HG03066 (cell line): ENCODE results near the gene UPK3A.
"Not testable (repeated sequence)": the region's sequence is repeated elsewhere in the genome, so short reads cannot be mapped to it uniquely, and the experiment has no call there.

Source experiments
- ATAC-seq: cut with Tn5 transposase; IDR thresholded peaks from one replicate; pipeline ENCODE4 v1.9.1; 2021; ENCODE audit warnings: low read depth; ENCODE audit not compliant: unreplicated experiment

UPK3A gene

DNA sequence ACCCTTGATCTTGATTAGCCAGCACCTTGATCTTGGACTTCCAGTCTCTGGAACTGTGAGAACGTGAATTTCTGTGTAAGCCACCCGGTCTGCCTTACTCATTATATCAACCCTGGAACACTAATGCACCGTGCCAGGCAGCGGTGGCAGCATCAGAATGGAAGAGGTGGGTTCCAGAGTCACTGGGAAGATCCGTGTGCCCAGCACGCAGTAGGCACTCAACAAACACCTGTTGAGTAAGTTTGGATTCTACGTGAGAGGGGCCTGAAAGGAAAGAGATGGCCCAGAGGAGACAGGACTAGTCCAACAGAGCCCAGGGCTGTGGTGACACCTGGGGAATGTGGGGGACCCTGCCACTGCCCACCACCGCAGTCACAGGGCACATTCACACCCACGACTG is 6.6 kb upstream of the UPK3A start:
- no peak for ATAC-seq

- ATAC-seq, result no peak
These were observed 4.2 kb upstream of the UPK3A start for GRCh38 chr22:45280587-45280980.

- ATAC-seq, result no peak
These were observed 3.7 kb upstream of the UPK3A start for GRCh38 chr22:45281010-45281409.

GRCh38 chr22:45285263-45286058 is 712 bp downstream of the UPK3A start:
- ATAC-seq, result no peak

GRCh38 chr22:45286854-45287551 is 2.3 kb downstream of the UPK3A start:
- ATAC-seq, result no peak

DNA sequence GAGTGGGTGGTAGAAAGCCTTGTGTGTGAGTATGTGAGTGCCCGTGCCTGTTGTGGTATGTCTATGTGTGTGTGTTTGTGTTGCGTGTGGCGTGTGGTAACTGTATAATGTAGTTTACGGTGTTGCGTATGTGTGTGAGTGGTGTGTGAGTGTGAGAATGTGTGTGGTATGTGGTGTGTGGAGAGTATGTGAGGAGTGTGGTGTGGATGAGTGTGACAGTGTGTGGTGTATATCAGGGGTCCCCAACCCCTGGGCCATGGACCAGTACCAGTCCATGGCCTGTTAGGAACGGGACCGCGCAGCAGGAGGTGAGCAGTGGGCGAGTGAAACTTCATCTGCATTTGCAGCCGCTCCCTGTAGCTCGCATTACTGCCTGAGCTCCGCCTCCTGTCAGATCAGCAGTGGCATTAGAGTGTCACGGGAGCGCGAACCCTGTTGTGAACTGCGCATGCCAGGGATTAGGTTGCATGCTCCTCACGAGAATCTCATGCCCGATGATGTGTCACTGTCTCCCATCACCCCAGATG is 5.7 kb downstream of the UPK3A start:
- ATAC-seq, result no peak

DNA sequence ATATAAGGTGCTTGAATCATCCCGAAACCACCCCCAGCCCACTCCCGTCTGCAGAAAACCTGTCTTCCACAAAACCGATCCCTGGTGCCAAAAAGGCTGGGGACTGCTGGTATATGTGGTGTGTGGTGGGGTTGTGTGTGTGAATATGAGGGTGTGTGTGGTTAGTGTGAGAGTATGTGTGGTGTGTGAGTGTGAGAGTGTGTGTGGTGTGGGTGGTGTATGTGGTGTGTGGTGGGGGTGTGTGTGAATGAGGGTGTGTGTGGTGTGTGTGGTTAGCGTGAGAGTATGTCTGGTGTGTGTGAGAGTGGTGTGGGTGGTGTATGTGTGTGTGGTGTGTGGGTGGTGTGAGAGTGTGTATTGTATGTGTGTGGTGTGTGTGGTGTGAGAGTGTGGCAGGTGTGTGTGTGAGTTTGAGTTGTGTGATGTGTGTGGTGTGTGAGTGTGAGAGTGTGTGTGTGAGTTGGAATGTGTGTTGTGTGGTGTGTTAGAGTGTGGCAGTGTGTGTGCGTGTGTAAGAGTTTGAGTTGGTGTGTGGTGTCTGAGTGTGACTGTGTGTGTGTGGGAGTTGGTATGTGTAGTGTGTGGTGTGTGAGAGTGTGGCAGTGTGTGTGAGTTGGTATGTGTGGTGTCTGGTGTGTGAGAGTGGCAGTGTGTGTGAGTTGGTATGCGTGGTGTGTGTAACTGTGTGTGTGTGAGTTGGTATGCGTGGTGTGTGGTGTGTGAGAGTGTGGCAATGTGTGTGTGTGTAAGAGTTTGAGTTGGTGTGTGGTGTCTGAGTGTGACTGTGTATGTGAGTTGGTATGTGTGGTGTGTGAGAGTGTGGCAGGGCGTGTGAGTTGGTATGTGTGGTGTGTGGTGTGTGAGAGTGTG is 6.5 kb downstream of the UPK3A start:
- ATAC-seq, result no peak

- no peak for ATAC-seq
These were observed 7.2 kb downstream of the UPK3A start for GRCh38 chr22:45291931-45292290.

DNA sequence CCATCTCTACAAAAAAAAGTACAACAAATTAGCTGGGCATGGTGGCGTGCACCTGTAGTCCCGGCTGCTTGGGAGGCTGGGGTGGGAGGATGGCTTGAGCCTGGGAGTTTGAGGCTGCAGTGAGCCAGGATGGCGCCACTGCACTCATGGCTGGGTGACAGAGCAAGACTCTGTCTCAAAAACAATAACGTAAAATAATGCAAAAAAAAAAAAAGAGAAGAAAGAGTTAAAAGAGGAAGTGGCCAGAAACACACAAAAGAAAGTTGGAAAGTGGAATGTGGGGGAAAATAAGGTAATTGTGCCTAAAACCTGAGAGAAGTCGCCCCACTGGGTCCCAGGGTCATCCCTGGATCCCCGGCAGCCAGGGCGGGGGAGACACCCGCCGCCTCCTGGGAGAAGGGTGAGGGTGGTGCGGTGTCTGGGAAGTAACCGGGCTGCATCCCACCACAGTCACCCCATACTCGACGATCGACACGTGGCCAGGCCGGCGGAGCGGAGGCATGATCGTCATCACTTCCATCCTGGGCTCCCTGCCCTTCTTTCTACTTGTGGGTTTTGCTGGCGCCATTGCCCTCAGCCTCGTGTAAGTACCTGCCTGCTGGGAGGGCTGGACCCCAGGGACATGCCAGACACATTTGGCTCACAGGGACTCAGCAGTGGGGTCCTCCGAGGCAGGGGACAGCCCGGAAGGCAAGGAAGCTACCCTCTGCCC is 8.1 kb downstream of the UPK3A start:
- ATAC-seq, result no peak

DNA sequence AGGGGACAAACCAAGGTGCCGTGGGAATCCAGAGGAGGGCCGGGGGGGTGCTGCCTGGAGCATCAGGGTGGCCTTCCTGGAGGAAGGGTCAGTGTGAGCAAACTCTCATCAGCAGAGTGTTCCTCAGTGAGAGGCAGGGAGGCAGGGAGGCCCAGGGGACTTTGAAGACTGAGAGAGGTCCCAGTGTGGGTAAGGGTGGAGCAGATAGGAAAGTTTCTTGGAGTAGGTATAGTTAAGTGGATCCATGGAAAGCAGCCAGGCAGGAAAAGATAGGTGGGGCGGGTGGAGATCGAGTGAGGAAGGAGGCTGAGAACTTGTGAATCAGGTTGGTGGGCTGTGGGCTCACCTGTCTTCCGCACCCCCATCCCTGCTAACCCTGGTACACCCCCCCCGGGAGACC is 9.3 kb downstream of the UPK3A start:
- ATAC-seq, result no peak

DNA sequence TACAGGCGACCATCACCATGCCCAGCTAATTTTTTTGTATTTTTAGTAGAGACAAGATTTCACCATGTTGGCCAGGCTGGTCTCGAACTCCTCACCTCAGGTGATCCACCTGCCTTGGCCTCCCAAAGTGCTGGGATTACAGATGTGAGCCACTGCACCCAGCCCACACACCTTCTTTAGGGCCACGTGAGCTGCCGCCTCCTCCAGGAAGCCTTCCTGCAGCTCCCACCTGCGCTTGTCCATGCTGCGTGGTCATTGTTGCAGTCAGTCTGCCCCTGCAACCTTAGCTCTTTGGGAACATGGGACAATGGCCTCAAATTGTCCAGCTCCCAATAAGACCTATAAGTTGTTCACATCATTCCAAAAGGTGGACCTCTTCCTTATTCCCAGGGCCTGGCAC is 10.3 kb downstream of the UPK3A start:
- not testable (repeated sequence) for ATAC-seq

GRCh38 chr22:45295492-45295891 is 10.7 kb downstream of the UPK3A start:
- ATAC-seq, result no peak

- no peak for ATAC-seq
These were observed 12.0 kb downstream of the UPK3A start for GRCh38 chr22:45296628-45297297.

DNA sequence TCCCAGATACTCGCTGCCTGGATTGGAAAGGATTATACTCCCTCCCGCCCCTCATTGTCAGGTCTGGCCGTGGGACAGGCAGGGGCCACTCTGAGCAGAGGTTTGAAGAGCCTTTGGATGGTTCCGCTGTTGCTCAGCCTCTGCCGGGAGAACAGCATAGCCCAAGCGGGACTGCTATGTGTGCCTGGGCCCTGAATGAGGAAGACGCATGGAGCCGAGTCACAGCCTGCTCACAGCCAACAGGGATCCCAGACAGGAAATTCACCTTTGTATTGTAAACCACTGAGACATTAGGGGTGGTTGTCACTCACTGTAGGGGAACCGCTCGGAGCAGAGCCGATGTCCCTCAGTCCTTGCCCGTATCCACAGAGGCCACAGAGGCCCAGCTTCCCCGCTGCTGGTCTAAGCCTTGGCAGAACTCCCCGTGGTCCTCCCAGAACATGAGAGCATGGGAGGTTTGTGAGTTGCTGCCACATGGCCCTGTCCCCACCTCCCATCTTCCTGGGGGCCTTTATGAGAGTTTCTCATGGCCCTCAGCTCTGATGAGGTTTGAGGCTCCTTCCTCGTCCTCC is 14.3 kb downstream of the UPK3A start:
- no peak for ATAC-seq

GRCh38 chr22:45302751-45303150 is 18.0 kb downstream of the UPK3A start:
- no peak for ATAC-seq

- no peak for ATAC-seq
These were observed 18.4 kb downstream of the UPK3A start for GRCh38 chr22:45303181-45303580.

GRCh38 chr22:45304971-45305370 is 20.2 kb downstream of the UPK3A start:
- ATAC-seq, result no peak

DNA sequence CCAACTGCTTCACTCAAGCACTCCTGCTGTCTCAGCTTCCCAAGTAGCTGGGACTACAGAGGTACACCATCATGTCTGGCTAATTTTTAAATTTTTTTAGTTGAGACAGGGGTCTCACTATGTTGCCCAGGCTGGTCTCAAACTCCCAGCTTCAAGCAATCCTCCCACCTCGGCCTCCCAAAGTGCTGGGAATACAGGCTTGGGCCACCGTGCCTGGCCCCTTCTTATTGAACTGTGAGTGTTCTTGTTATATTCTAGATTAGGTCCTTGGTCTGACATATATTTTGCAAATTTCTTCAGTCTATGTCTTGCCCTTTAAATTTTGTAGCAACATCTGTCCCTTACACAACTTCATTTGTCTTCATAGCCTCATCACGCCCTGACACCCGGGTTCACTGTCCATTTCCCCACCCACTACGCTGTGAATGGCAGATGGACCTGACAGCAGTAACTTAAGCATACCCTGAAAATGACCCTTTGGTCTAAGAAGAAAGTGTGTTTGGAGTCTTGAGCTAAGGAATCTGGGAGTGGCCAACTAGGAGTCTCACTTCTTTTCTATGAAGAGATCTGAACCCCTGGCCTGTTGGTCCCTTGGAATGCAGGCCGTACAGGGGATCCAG is 20.8 kb downstream of the UPK3A start:
- ATAC-seq, result no peak

- no peak for ATAC-seq
These were observed 21.4 kb downstream of the UPK3A start for GRCh38 chr22:45306139-45306538.
